Karpas-422 (cell line): ENCODE data around the gene BPIFB2. TPM values are rescaled to one million over a fixed set of nuclear protein-coding genes. Genes with fewer than 3 reads are reported as not detected.

ENCODE experiments used
- DNase-seq: peaks from one replicate; pipeline ENCODE4 v3.0.0-alpha.2; 2015
- H2AFZ ChIP-seq: fragments of 200-600 bp; sonication (generic); 2 replicates; pipeline ENCODE4 v1.6.1; 2014; ENCODE audit warnings: antibody characterized with exemption, low read length, mixed read lengths
- H3K27ac ChIP-seq: fragments of 200-600 bp; sonication (generic); 2 replicates; pipeline ENCODE4 v1.5.1; 2014; ENCODE audit warnings: mild to moderate bottlenecking, low read length, moderate library complexity
- H3K27me3 ChIP-seq: fragments of 200-600 bp; sonication (generic); 2 replicates; pipeline ENCODE4 v1.6.1; 2014; ENCODE audit warnings: low read length, mixed read lengths
- H3K36me3 ChIP-seq: fragments of 200-600 bp; sonication (generic); 2 replicates; pipeline ENCODE4 v1.6.1; 2014; ENCODE audit warnings: low read length, mixed read lengths; ENCODE audit not compliant: insufficient read depth
- H3K4me1 ChIP-seq: fragments of 200-600 bp; sonication (generic); 2 replicates; pipeline ENCODE4 v1.6.1; 2014; ENCODE audit warnings: mild to moderate bottlenecking, low read length, mixed read lengths
- H3K4me2 ChIP-seq: fragments of 200-600 bp; sonication (generic); 2 replicates; pipeline ENCODE4 v1.6.1; 2014; ENCODE audit warnings: low read length, low read depth, mild to moderate bottlenecking; ENCODE audit not compliant: poor library complexity, severe bottlenecking
- H3K4me3 ChIP-seq: fragments of 200-600 bp; sonication (generic); 2 replicates; pipeline ENCODE4 v1.5.1; 2014; ENCODE audit warnings: mild to moderate bottlenecking, antibody characterized with exemption, low read length, mixed read lengths
- H3K79me2 ChIP-seq: fragments of 200-600 bp; sonication (generic); 2 replicates; pipeline ENCODE4 v1.6.1; 2014; ENCODE audit warnings: mild to moderate bottlenecking, low read length, mixed read lengths
- H3K9ac ChIP-seq: fragments of 200-600 bp; sonication (generic); 2 replicates; pipeline ENCODE4 v1.6.0; 2014; ENCODE audit warnings: low read length
- H3K9me2 ChIP-seq: fragments of 200-600 bp; sonication (generic), shearing (Covaris generic); replicated peaks from 2 replicates; pipeline ENCODE4 v1.6.0; 2014; ENCODE audit warnings: mild to moderate bottlenecking, low read length, moderate library complexity; ENCODE audit not compliant: insufficient read depth
- H3K9me3 ChIP-seq: fragments of 300-700, 200-600 bp; sonication (generic); 2 replicates; pipeline ENCODE4 v1.6.1; 2014; ENCODE audit warnings: low read length, mixed read lengths
- H4K20me1 ChIP-seq: fragments of 200-600 bp; sonication (generic); 2 replicates; pipeline ENCODE4 v1.6.1; 2014; ENCODE audit warnings: mild to moderate bottlenecking, antibody characterized with exemption, low read length, low read depth; ENCODE audit not compliant: insufficient read depth
- total RNA-seq: library from RNA; depleted of rRNA; stranded (reverse); fragments of >200 nt; shearing (Covaris generic); gene quantifications from 2 replicates; pipeline ENCODE4 v1.2.3, GENCODE V29; 2014; ENCODE audit warnings: low replicate concordance

Gene BPIFB2
- total RNA-seq, 1 experiment from 2014 or later, result not detected

DNA sequence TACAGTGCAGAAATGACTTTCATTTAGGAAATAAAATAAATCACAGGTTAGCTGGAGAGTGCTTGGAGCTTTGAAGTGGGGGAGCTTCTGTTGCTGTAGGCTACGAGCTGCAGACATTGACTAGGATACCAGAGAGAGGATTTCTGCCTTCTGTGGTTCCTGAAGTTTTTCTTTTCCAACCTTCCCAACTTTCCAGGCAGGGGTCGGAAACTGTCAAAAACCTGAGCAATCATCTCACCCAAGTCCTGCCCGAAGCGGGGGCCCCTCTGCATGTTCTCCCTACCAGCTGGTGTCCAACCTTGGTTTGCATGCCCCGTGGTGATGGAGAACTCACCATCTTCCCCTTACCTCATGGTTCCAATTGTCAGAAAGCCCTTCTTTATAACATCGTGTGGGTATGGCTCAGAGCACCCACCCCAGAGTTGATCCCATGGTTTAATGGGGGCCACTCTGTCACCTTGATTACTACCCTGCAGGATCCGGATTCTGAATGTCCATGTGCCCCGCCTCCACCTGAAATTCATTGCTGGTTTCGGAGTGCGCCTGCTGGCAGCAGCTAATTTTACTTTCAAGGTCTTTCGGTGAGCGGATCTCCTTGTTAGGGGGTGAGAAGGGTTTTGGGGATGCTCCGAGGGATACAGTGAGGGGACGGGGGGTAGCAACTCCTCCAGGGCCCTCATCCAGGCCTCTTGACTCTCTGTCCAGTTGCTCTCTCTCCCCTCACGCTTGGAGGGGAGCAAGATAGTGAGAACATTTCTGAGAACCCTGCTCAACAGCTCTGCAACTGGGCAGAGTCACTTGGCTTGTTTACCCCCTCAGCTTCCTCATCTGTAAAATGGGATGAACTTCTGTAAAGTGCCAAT, 5.1 kb downstream of the BPIFB2 start:
- Histone ChIP-seq H3K9me3 (no peaks in the 10 kb centered on the region), H3K4me1 (no peaks in the 10 kb centered on the region), H3K27me3 (no peaks in the 10 kb centered on the region), H3K4me3 (no peak overlapping the region), H4K20me1 (no peaks in the 10 kb centered on the region), H3K4me2 (no peak overlapping the region), H3K27ac (no peak overlapping the region), H3K9ac (no peak overlapping the region), H3K36me3 (no peaks in the 10 kb centered on the region), H3K9me2 (no peaks in the 10 kb centered on the region), H3K79me2 (no peaks in the 10 kb centered on the region), H2AFZ (no peak overlapping the region)
- no peak for DNase-seq

DNA sequence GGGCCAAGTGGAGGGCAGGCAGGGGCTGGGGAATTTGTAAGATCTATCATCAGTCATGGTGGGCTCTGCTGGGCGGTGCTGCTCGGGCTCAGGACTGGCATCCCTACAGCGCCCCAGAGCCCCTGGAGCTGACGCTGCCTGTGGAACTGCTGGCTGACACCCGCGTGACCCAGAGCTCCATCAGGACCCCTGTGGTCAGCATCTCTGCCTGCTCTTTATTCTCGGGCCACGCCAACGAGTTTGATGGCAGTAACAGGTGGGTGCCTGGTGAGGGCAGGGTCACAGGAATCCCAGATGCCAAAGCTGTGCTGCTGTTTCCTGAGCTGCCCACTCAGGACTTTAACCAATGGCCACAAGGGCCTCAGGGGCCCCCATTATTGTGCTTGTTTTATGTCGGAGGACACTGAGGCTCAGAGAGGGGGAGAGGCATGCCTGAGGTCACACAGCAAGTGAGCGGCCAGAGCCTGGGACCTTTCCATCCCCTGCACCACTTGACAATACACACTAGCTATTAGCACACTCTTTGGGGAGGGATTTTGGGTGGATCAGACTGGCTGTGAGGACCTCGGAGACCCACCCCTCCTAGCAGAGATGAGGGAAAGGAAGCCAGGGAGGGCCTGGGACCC, 6.3 kb downstream of the BPIFB2 start:
- Histone ChIP-seq H3K4me1 (no peaks in the 10 kb centered on the region), H2AFZ (no peak overlapping the region), H3K9ac (no peak overlapping the region), H3K4me3 (no peak overlapping the region), H3K27me3 (no peaks in the 10 kb centered on the region), H3K4me2 (no peak overlapping the region), H3K79me2 (no peaks in the 10 kb centered on the region), H3K27ac (no peak overlapping the region), H3K9me3 (no peaks in the 10 kb centered on the region), H4K20me1 (no peaks in the 10 kb centered on the region), H3K36me3 (no peaks in the 10 kb centered on the region), H3K9me2 (no peaks in the 10 kb centered on the region)
- no peak for DNase-seq

DNA sequence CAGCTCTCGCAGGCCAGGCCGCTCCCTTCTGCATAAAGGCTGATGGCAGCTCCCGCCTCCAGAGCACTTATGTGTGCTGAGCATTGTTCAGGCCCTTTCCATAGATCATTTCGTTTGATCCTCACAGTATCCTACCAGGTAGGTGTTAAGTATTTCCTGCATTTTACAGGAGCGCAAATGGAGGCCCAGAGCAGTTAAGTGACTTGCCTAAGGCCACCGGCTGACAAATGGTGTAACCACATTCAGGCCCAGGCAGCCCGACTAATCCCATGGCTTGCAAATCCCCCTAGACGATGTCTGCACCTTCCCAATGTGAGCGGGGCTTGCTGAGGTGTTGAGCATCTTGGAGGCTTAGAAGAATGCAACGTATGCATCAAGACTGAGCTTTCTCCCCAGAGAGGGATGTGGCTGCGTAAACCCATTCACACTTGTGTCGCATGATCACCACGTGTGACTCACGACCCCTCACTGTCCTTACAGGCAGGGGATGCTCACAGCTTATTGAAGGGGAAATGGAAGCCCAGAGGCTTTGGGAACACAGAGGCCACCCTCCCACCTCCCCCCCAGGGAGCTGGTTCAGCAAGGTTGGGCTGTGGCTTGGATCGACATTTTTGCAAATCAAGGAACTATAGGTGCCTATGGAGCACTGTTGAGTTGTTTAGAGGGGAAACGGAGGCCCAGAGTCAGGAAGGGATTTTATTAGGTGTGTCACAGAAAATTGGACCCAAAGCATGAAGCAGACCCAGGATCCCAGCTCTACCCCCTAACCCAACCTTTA, 7.0 kb downstream of the BPIFB2 start:
- no peaks in the 10 kb centered on the region for H3K4me1 ChIP-seq
- H3K9me3 ChIP-seq, result no peaks in the 10 kb centered on the region
- no peaks in the 10 kb centered on the region for H3K27me3 ChIP-seq
- no peak overlapping the region for H3K4me2 ChIP-seq
- no peak overlapping the region for H3K4me3 ChIP-seq
- no peak for DNase-seq
- H3K27ac ChIP-seq, result no peak overlapping the region
- no peaks in the 10 kb centered on the region for H3K36me3 ChIP-seq
- H3K9ac ChIP-seq, result no peak overlapping the region
- no peaks in the 10 kb centered on the region for H3K79me2 ChIP-seq
- H3K9me2 ChIP-seq, result no peaks in the 10 kb centered on the region
- no peak overlapping the region for H2AFZ ChIP-seq
- H4K20me1 ChIP-seq, result no peaks in the 10 kb centered on the region

DNA sequence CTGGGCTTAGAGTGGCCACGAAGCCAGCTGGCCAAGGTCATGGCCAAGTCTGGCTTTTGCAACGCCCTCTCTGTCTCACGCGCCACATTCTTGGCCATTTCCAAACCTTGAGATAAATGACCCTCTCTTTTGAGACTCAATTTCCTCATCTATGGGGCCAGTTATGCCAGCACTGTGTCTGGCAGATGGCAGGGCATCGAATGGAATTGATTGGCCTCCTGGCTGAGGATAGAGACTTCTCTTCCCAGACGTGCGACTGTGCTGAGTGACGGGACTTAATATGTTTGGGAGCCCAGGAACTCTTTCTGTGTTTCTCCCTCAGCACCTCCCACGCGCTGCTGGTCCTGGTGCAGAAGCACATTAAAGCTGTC, 7.6 kb downstream of the BPIFB2 start:
- H3K9ac ChIP-seq, result no peak overlapping the region
- no peaks in the 10 kb centered on the region for H3K79me2 ChIP-seq
- no peaks in the 10 kb centered on the region for H3K9me2 ChIP-seq
- no peaks in the 10 kb centered on the region for H4K20me1 ChIP-seq
- DNase-seq, result no peak
- H3K9me3 ChIP-seq, result no peaks in the 10 kb centered on the region
- no peak overlapping the region for H3K4me2 ChIP-seq
- no peaks in the 10 kb centered on the region for H3K4me1 ChIP-seq
- no peak overlapping the region for H2AFZ ChIP-seq
- H3K4me3 ChIP-seq, result no peak overlapping the region
- H3K27ac ChIP-seq, result no peak overlapping the region
- H3K36me3 ChIP-seq, result no peaks in the 10 kb centered on the region
- no peaks in the 10 kb centered on the region for H3K27me3 ChIP-seq

DNA sequence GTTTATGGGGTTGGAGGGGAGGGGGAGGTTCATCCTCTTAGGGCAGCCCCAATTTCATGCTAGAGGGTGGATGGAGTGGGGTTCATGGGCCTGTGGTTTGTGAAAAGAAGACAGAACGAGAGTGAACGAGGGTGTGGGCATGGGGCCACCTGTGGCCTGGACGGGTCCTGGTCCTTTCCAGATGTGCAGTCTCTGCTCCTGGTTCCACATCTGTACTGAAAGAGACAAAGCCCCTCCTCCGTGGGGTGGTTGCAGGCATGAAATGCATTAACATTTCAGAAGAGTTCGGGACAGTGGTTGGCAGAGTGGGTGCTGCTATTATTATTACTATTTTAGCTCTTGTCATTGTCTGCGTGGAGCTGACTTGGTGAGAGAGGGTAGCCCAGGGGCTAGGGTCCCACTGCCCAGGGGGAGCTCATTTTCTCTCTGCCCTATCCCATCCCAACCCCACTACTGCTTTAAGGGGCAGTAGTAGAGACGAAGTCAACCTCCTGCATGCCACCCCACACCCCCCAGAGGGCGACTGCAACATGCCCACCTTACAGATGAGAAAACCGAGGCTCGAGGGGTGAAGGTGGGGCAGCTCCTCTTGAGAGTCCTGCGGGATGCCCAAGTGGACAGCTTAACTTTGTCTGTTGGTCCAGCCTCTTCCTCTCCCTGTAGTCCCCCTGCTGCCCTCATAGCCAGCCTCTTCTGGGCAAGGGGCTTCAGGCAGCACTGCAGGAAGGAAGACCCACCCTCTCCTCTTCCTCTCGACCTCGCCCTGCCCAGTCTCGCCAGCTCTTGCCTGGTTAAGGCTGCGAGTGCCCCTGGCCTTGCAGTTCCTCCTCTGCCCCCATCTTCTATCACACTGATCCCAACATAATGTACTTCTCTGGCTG, 8.4 kb downstream of the BPIFB2 start:
- Histone ChIP-seq H4K20me1 (no peaks in the 10 kb centered on the region), H3K9me2 (no peaks in the 10 kb centered on the region), H3K4me2 (no peak overlapping the region), H3K36me3 (no peaks in the 10 kb centered on the region), H3K9me3 (no peaks in the 10 kb centered on the region), H3K79me2 (no peaks in the 10 kb centered on the region), H3K4me3 (no peak overlapping the region), H3K9ac (no peak overlapping the region), H3K27ac (no peak overlapping the region), H3K27me3 (no peaks in the 10 kb centered on the region), H2AFZ (no peak overlapping the region), H3K4me1 (no peaks in the 10 kb centered on the region)
- DNase-seq, result no peak

DNA sequence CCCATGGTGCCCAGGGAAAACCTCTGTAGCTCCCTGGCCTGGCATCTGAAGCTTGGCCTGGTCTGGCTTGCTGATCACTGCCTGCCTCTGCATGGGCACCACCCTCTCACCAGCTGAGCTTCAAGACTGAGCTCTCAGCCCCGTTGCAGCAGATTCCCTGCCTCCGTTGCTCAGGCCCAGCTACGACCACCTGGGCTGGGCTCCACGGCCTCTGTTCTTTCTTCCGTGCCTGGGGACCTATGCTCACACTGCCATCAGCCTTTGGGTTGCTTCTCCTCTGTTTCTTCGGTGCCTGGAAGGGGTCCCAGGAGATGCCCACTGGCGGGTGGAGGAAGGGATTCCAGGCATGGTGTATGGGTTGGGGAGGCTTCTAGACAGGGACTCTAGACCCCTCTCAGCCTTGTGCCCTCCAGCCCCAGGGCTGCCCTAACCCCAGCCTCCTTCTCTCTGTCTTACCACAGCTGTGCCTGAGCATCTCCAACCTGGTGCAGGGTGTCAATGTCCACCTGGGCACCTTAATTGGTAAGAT, 9.1 kb downstream of the BPIFB2 start:
- Histone ChIP-seq H3K9me2 (no peaks in the 10 kb centered on the region), H3K79me2 (no peaks in the 10 kb centered on the region), H3K27me3 (no peaks in the 10 kb centered on the region), H3K27ac (no peak overlapping the region), H4K20me1 (no peaks in the 10 kb centered on the region), H3K9ac (no peak overlapping the region), H3K9me3 (no peaks in the 10 kb centered on the region), H3K4me1 (no peaks in the 10 kb centered on the region), H3K36me3 (no peaks in the 10 kb centered on the region), H2AFZ (no peak overlapping the region), H3K4me2 (no peak overlapping the region), H3K4me3 (no peak overlapping the region)
- DNase-seq, result no peak

DNA sequence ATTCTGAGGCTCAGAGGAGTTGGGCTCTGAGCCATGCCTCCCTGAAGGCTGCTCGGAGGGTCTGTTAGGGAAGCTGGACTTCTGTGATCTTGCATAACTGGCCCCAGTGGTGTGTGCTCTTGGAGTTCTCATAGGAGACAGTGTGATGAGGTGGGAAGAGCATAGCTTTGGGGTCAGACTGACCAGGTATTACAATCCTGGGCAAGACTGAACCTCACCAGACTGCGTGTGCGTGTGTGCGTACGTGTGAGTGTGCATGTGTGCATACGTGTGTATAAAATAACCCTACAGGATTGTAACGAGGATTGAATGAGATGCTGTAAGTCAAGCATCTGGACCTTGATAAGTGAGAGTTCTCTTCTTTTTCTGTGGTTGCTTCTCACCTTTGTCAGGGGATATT, 10.0 kb downstream of the BPIFB2 start:
- DNase-seq, result no peak

More for the DNA sequence above, 10.0 kb downstream of the BPIFB2 start:
- Histone ChIP-seq H3K27me3 (no peaks in the 10 kb centered on the region), H3K27ac (no peak overlapping the region), H3K9me2 (no peaks in the 10 kb centered on the region), H3K4me2 (no peak overlapping the region), H3K4me1 (no peaks in the 10 kb centered on the region), H3K36me3 (no peaks in the 10 kb centered on the region), H3K4me3 (no peak overlapping the region), H3K9me3 (no peaks in the 10 kb centered on the region), H4K20me1 (no peaks in the 10 kb centered on the region), H3K9ac (no peak overlapping the region), H2AFZ (no peak overlapping the region), H3K79me2 (no peaks in the 10 kb centered on the region)
